CD4-positive, CD25-positive, alpha-beta regulatory T cell (primary cell): ENCODE data around the gene SLC66A2. TPM values are rescaled to one million over a fixed set of nuclear protein-coding genes. Genes with fewer than 3 reads are reported as not detected.
A peak's percentile ranks its signal among the peaks of the same experiment; 100 is the strongest.

Source experiments
- ATAC-seq, 2 donors: fragments of 150-1000 bp; cut with Tn5 transposase; one replicate each; pipeline ENCODE4 v1.10.0; 2021; ENCODE audit warnings: low read depth in 2 of 2, moderate number of reproducible peaks in 2 of 2, moderate library complexity in 1 of 2
- DNase-seq, 3 donors: peaks; one replicate each; pipeline versions ENCODE4 v3.0.0 to v3.0.0-alpha.2; 2012 to 2022; ENCODE audit warnings: mixed read lengths in 1 of 3
- H3K27ac ChIP-seq: one replicate; pipeline ENCODE4 v1.7.0; 2013; ENCODE audit warnings: mild to moderate bottlenecking, low read length; ENCODE audit not compliant: insufficient read depth, poor library complexity, severe bottlenecking
- H3K27me3 ChIP-seq: one replicate; pipeline ENCODE4 v1.7.0; 2013; ENCODE audit warnings: low read length; ENCODE audit not compliant: control insufficient read depth, insufficient read depth
- H3K36me3 ChIP-seq: one replicate; pipeline ENCODE4 v1.7.0; 2013; ENCODE audit warnings: mild to moderate bottlenecking, low read length, moderate library complexity; ENCODE audit not compliant: control insufficient read depth, insufficient read depth
- H3K4me1 ChIP-seq: 2 replicates; pipeline ENCODE4 v1.7.0; 2013; ENCODE audit warnings: mild to moderate bottlenecking, low read length; ENCODE audit not compliant: insufficient read depth, control insufficient read depth, poor library complexity, severe bottlenecking
- H3K4me3 ChIP-seq: one replicate; pipeline ENCODE4 v1.7.0; 2013; ENCODE audit warnings: low read depth, mild to moderate bottlenecking, low read length, moderate library complexity
- H3K9me3 ChIP-seq, 2 experiments: 1 replicate in 1 of 2; 2 replicates in 1 of 2; pipeline ENCODE4 v1.7.0; 2013; ENCODE audit warnings: low read length in 2 of 2, mild to moderate bottlenecking in 1 of 2, moderate library complexity in 1 of 2; ENCODE audit not compliant: control insufficient read depth in 2 of 2
- H3K27ac Mint-ChIP-seq, 3 donors: one replicate each; pipeline ENCODE4 v1.8.0; 2020 to 2022; ENCODE audit warnings: mild to moderate bottlenecking in 3 of 3, mixed read lengths in 3 of 3, moderate library complexity in 2 of 3
- H3K27me3 Mint-ChIP-seq: one replicate; pipeline ENCODE4 v1.8.0; 2022; ENCODE audit warnings: mild to moderate bottlenecking, mixed read lengths
- H3K36me3 Mint-ChIP-seq: one replicate; pipeline ENCODE4 v1.8.0; 2020; ENCODE audit warnings: mixed read lengths
- H3K4me1 Mint-ChIP-seq, 4 donors: one replicate each; pipeline ENCODE4 v1.8.0; 2020 to 2022; ENCODE audit warnings: mixed read lengths in 4 of 4, mild to moderate bottlenecking in 1 of 4
- H3K4me3 Mint-ChIP-seq, 4 donors: one replicate each; pipeline ENCODE4 v1.8.0; 2020 to 2022; ENCODE audit warnings: mild to moderate bottlenecking in 4 of 4, mixed read lengths in 4 of 4, moderate library complexity in 3 of 4
- H3K9me3 Mint-ChIP-seq, 7 donors: one replicate each; pipeline ENCODE4 v1.8.0; 2020 to 2022; ENCODE audit warnings: mixed read lengths in 7 of 7, mild to moderate bottlenecking in 3 of 7, moderate library complexity in 2 of 7
- polyA plus RNA-seq, 4 donors: library from polyadenylated mRNA; unstranded; fragments of 300-500 nt; fragmentation: Illumina TruSeq; gene quantifications; one replicate each; pipeline ENCODE4 v1.2.3, GENCODE V29; 2021
- total RNA-seq: library from RNA; stranded (reverse); gene quantifications from one replicate; pipeline ENCODE4 v1.2.3, GENCODE V29; 2022

SLC66A2 gene
- total and polyA plus RNA-seq, 5 donors from 2014 or later, result 11.7 to 49.6 (median 14.4) TPM

DNA sequence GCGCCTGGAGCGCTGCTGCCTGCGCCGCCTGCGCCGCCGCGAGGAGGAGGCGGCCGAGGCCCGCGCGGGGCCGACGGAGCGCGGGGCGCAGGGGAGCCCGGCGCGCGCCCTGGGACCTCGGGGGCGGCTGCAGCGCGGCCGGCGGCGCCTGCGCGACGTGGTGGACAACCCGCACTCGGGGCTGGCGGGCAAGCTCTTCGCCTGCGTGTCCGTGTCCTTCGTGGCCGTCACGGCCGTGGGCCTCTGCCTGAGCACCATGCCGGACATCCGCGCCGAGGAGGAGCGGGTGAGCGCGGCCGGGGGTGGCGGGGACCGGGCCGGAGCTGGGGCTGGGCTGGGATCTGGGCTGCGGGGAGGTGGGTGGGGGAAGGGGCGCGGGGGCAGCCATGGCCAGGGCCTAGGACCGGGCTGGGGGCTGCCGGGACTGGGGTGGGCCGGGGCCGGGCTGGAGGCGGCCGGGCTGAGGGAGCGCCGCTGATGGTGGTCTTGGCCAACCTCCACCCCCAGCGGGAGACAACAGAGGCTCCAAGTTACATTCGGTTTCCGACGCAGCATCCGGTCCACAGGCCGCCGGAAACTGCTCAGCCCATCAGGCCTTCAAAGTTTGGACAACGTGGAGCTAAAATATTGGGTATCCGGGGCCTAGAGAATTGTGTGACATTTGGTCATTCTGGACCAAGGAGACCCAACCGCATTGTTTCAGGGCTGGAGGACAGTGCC, 87.3 kb downstream of the SLC66A2 start:
- ATAC-seq, result no peak
- H3K4me3 ChIP-seq, result no peak overlapping the region
- H3K27ac Mint-ChIP-seq, result no peak overlapping the region
- peaks cover 0 to 4% of the 10 kb centered on the region in 2 experiments for H3K9me3 ChIP-seq
- peaks cover 0 to 15% (median 4%) of the 10 kb centered on the region in 7 donors for H3K9me3 Mint-ChIP-seq
- H3K36me3 Mint-ChIP-seq, result no peaks in the 10 kb centered on the region
- no peak overlapping the region for H3K27ac ChIP-seq
- H3K4me3 Mint-ChIP-seq, result no peak overlapping the region
- no peaks in the 10 kb centered on the region for H3K4me1 ChIP-seq
- H3K27me3 Mint-ChIP-seq, result no peaks in the 10 kb centered on the region
- H3K4me1 Mint-ChIP-seq, result no peaks in the 10 kb centered on the region
- no peaks in the 10 kb centered on the region for H3K27me3 ChIP-seq
- DNase-seq, result no peak
- no peaks in the 10 kb centered on the region for H3K36me3 ChIP-seq

DNA sequence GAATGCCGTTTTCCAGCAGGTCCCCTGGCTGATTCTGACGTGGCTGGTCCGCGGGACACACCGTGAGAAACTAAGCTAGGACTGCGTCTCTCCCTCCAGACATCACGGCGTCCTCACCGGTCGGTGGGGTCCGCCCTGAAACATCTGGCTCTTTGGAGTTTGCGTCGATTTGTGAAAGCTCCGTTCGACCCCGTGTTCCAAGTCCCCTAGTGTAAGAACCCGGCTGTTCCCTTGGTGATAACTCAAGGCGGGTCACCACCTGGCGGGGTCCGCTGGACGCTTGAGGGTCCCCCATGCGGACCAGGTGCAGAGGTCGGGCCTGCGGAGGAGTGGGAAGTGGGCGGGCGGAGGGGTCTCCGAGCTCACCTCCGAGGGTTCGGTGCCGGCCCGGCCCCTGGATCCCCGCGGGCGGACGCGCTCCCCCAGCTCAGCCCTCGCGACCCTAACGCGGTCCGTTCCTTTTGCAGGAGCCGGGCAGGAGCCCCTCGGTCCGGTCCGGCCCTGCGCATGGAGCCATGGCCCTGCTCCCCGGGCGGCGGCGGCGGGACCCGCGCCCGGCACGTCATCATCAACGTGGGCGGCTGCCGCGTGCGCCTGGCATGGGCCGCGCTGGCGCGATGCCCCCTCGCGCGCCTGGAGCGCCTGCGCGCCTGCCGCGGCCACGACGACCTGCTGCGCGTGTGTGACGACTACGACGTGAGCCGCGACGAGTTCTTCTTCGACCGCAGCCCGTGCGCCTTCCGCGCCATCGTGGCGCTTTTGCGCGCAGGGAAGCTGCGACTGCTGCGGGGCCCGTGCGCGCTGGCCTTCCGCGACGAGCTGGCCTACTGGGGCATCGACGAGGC, 88.1 kb downstream of the SLC66A2 start:
- H3K4me1 ChIP-seq, result no peaks in the 10 kb centered on the region
- no peaks in the 10 kb centered on the region for H3K36me3 ChIP-seq
- H3K27ac ChIP-seq, result no peak overlapping the region
- no peak overlapping the region for H3K4me3 ChIP-seq
- H3K27me3 Mint-ChIP-seq, result no peaks in the 10 kb centered on the region
- peaks cover 0 to 4% of the 10 kb centered on the region in 2 experiments for H3K9me3 ChIP-seq
- no peaks in the 10 kb centered on the region for H3K4me1 Mint-ChIP-seq
- peaks cover 0 to 15% (median 4%) of the 10 kb centered on the region in 7 donors for H3K9me3 Mint-ChIP-seq
- H3K27ac Mint-ChIP-seq, result no peak overlapping the region
- H3K27me3 ChIP-seq, result no peaks in the 10 kb centered on the region
- DNase-seq (no peak), ATAC-seq (no peak)
- no peaks in the 10 kb centered on the region for H3K36me3 Mint-ChIP-seq
- H3K4me3 Mint-ChIP-seq, result no peak overlapping the region

DNA sequence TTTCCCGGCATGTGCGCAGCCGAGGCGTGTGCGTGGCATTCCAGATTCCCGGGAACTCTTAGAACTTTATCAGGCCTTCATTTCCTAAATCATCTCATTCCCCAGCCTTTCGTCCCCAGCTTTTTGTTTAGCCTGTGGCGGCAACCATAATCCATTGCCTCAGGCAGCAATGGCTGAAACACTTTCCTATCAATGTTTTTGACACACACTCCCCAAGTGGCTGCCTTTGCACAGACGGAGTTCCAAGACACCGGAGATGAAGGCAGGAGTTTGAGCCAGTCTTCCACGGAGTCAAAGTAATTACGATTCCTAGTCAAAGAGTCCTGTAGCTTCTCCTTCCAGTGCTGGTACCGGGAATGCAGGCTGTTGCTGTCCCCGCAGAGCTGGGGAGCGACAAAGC, 88.9 kb downstream of the SLC66A2 start:
- Mint-ChIP-seq H3K9me3 (peaks cover 2 to 15% (median 4%) of the 10 kb centered on the region in 7 donors), H3K4me3 (no peak overlapping the region), H3K36me3 (no peaks in the 10 kb centered on the region), H3K27ac (no peak overlapping the region), H3K27me3 (no peaks in the 10 kb centered on the region), H3K4me1 (peaks cover 0 to under 1% (median 0%) of the 10 kb centered on the region in 4 donors)
- H3K4me3 ChIP-seq, result no peak overlapping the region
- peaks cover 0 to 4% of the 10 kb centered on the region in 2 experiments for H3K9me3 ChIP-seq
- H3K36me3 ChIP-seq, result no peaks in the 10 kb centered on the region
- H3K27me3 ChIP-seq, result no peaks in the 10 kb centered on the region
- ATAC-seq (no peak), DNase-seq (no peak)
- H3K27ac ChIP-seq, result no peak overlapping the region
- H3K4me1 ChIP-seq, result no peaks in the 10 kb centered on the region

DNA sequence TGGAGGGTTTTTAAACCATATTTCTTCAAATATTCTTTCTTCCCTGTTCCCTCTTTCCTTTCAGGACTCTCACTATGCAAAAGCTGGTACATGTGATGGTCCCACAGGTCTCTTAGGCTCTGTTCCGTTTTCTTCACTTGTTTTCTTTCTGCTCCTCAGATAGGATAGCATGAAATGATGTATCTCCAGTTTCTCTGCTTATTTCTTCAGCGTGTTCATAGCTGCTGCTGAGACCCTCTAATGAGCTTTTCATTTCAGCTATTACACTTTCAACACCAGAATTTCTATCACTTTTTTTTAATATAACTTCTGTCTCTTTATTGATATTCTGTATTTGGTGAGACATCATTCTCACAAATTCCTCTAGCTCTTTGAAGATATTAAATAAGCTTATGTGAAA, 89.8 kb downstream of the SLC66A2 start:
- H3K4me1 Mint-ChIP-seq, result peaks cover 0 to 5% (median 0%) of the 10 kb centered on the region in 4 donors
- Histone ChIP-seq H3K36me3 (no peaks in the 10 kb centered on the region), H3K4me3 (no peak overlapping the region), H3K9me3 (peaks cover 0 to 4% of the 10 kb centered on the region in 2 experiments), H3K27ac (no peak overlapping the region), H3K4me1 (no peaks in the 10 kb centered on the region), H3K27me3 (no peaks in the 10 kb centered on the region)
- no peak overlapping the region for H3K4me3 Mint-ChIP-seq
- no peak overlapping the region for H3K27ac Mint-ChIP-seq
- ATAC-seq (no peak), DNase-seq (no peak)
- no peaks in the 10 kb centered on the region for H3K36me3 Mint-ChIP-seq
- H3K9me3 Mint-ChIP-seq, result peaks cover 2 to 15% (median 4%) of the 10 kb centered on the region in 7 donors
- no peaks in the 10 kb centered on the region for H3K27me3 Mint-ChIP-seq

DNA sequence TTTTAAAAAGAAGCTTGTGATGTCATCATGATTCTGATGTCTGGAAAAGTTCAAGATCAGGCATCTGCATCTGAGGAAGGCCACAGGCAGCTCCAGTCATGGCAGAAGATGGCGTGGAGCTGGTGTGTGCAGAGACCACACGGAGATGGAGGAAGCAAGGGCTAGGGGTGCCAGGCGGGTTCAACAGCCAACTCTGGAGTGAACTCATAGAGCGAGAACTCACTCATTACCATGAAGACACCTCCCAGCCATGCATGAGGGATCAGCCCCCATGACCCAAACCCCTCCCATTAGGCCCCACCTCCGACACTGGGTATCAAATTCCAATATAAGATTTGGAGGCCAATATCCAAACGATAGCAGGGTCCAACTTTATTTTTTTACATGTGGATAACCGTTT, 92.1 kb downstream of the SLC66A2 start:
- Mint-ChIP-seq H3K36me3 (no peaks in the 10 kb centered on the region), H3K27ac (no peak overlapping the region), H3K4me3 (no peak overlapping the region), H3K27me3 (no peaks in the 10 kb centered on the region), H3K4me1 (peaks cover 0 to 5% (median 0%) of the 10 kb centered on the region in 4 donors), H3K9me3 (peaks cover 2 to 15% (median 4%) of the 10 kb centered on the region in 7 donors)
- ATAC-seq (no peak), DNase-seq (no peak)
- Histone ChIP-seq H3K27me3 (no peaks in the 10 kb centered on the region), H3K36me3 (no peaks in the 10 kb centered on the region), H3K4me3 (no peak overlapping the region), H3K4me1 (no peaks in the 10 kb centered on the region), H3K9me3 (peaks cover 0 to 4% of the 10 kb centered on the region in 2 experiments), H3K27ac (no peak overlapping the region)

DNA sequence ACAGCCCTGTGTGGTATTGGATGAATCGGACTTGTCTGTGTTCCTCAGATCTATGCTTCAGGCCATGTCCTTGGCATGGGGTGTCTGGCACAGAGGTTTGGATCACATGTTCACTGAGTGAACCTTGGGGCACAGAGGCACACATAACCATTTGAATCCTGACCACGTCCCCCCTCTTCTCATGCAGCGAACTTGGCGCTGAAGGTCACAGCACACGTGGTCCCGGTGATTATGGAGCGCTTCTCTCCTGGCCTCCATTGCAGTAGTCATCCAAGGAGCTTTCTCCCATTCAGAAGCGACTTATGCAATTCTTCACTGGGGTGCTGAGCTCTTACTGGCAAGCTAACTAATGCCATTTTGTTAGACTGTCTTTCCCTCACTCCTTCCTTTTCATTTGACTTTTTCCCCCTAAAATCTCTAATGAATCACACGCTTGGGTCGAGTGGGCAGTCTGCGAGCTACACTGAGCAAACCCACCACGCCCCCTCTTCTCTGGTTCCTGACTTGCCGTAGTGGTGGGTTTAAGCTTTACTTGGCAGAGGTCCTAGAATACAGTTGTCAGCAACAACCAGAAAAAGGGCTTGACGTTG, 94.3 kb downstream of the SLC66A2 start:
- DNase-seq (no peak), ATAC-seq (no peak)

DNA sequence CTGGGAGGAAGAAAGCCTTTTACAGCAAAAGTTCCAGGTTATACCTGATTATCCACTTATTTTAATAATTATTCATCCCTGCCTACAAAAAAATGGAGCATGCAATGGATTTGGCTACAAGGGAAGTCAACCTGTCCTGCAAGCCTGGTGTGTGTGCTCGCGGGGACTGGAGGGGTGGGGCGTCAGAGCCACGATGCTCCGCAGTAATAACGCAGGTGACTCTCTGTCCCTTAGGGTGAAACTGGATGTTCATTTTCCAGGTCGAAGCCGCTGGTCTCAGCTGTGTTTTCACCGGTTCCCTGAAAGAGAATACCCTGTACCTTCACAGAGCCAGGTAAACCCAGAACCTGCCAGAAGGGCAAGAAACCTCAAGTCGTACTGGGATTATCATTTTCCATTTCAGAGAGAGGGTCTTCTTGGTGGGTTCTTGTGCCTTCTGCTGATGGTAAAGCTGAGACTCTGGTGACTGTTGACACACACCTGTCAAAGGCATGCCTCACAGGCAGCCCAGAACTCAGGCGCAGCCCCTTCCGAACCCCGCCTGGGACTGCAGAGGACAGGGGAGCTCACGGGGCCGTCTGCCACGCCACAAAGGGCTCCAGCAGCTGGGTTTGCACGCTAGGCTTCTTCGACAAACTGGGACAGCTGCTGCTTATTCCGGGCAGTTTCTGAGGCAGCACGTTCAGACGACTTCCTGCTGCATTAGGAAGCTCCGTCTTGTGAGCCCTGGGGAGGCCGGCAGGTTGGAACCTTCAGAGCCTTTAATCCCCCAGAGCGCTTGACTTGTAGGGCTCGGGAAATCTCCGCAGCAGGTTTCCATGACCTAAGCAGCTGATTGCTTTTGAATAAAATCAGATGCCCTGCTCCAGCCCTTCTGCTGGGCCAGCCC, 95.1 kb downstream of the SLC66A2 start:
- DNase-seq, result peak in 1 of 3 donors; percentile 16

More for the DNA sequence above, 94.3 kb downstream of the SLC66A2 start:
- Mint-ChIP-seq H3K9me3 (peaks cover 2 to 11% (median 4%) of the 10 kb centered on the region in 7 donors), H3K27ac (no peak overlapping the region), H3K4me1 (peaks cover 0 to 5% (median 0%) of the 10 kb centered on the region in 4 donors), H3K4me3 (no peak overlapping the region), H3K36me3 (no peaks in the 10 kb centered on the region), H3K27me3 (no peaks in the 10 kb centered on the region)
- Histone ChIP-seq H3K9me3 (peaks cover 0 to 4% of the 10 kb centered on the region in 2 experiments), H3K4me1 (no peaks in the 10 kb centered on the region), H3K27ac (no peak overlapping the region), H3K36me3 (no peaks in the 10 kb centered on the region), H3K27me3 (no peaks in the 10 kb centered on the region), H3K4me3 (no peak overlapping the region)

More for the DNA sequence above, 95.1 kb downstream of the SLC66A2 start:
- H3K4me1 ChIP-seq, result no peaks in the 10 kb centered on the region
- peaks cover 0 to 3% (median 2%) of the 10 kb centered on the region in 7 donors for H3K9me3 Mint-ChIP-seq
- H3K4me3 Mint-ChIP-seq, result no peak overlapping the region
- H3K27ac Mint-ChIP-seq, result no peak overlapping the region
- no peaks in the 10 kb centered on the region for H3K36me3 ChIP-seq
- H3K9me3 ChIP-seq, result no peaks in the 10 kb centered on the region
- no peak for ATAC-seq
- H3K27me3 Mint-ChIP-seq, result no peaks in the 10 kb centered on the region
- H3K36me3 Mint-ChIP-seq, result no peaks in the 10 kb centered on the region
- no peak overlapping the region for H3K4me3 ChIP-seq
- peaks cover 0 to 5% (median 0%) of the 10 kb centered on the region in 4 donors for H3K4me1 Mint-ChIP-seq
- H3K27ac ChIP-seq, result no peak overlapping the region
- H3K27me3 ChIP-seq, result no peaks in the 10 kb centered on the region
